Stimulated activated CD4-positive, alpha-beta T cell treated with anti-CD3 and anti-CD28 coated beads, Interleukin-2, amount 100 ng/mL, for 4 hours (primary cell): Measurements from ENCODE around the gene NUTM2A.
"Not testable (repeated sequence)": the region's sequence is repeated elsewhere in the genome, so short reads cannot be mapped to it uniquely, and the experiment has no call there.

Experiments used
- DNase-seq: peaks from one replicate; pipeline ENCODE4 v3.0.0-alpha.2; 2020; ENCODE audit warnings: low read depth

The NUTM2A gene

GRCh38 chr10:87248818-87249353 is 23.6 kb downstream of the NUTM2A start:
- DNase-seq = not testable (repeated sequence)

GRCh38 chr10:87280749-87281392 is 55.6 kb downstream of the NUTM2A start:
- not testable (repeated sequence) for DNase-seq
